GM12891 (cell line): Measurements from ENCODE around the gene ESAM.

Experiments used
- PAX5 ChIP-seq: IDR thresholded peaks from 2 replicates; pipeline ENCODE4 v1.6.1; 2011; ENCODE audit warnings: low read length, moderate library complexity, mild to moderate bottlenecking; ENCODE audit not compliant: insufficient read depth, severe bottlenecking
- POLR2A ChIP-seq: IDR thresholded peaks from 2 replicates; pipeline ENCODE4 v1.6.1; 2011; ENCODE audit warnings: low read depth, low read length, control low read depth
- POLR2AphosphoS5 ChIP-seq: IDR thresholded peaks from 2 replicates; pipeline ENCODE4 v1.6.1; 2011; ENCODE audit warnings: low read depth, low read length, control low read depth
- POU2F2 ChIP-seq: IDR thresholded peaks from 2 replicates; pipeline ENCODE4 v1.6.1; 2011; ENCODE audit warnings: low read depth, mild to moderate bottlenecking, control low read depth, low read length, moderate library complexity
- SPI1 ChIP-seq: IDR thresholded peaks from 2 replicates; pipeline ENCODE4 v1.6.1; 2011; ENCODE audit warnings: low read depth, low read length, control low read depth
- TAF1 ChIP-seq: IDR thresholded peaks from 2 replicates; pipeline ENCODE4 v1.6.1; 2011; ENCODE audit warnings: low read depth, low read length, control low read depth

GRCh38 chr11:124788521-124788920 is 26.4 kb upstream of the ESAM start:
- TF ChIP-seq POLR2A = no peak
- TF ChIP-seq POLR2AphosphoS5 = no peak
- no peak for TF ChIP-seq SPI1
- TF ChIP-seq TAF1 = no peak
- no peak for TF ChIP-seq POU2F2
- TF ChIP-seq PAX5 = no peak
